GM12878 (cell line): Measurements from ENCODE around the gene PSMB7. TPM values are rescaled to one million over a fixed set of nuclear protein-coding genes. Genes with fewer than 3 reads are reported as not detected.

Experiments used
- ATAC-seq: fragments of 200-7000 bp; cut with Tn5 transposase; 3 replicates; pipeline ENCODE4 v1.9.1; 2020; ENCODE audit warnings: mild to moderate bottlenecking, moderate library complexity
- BruUV-seq: library from RNA; stranded (reverse); fragments of 400-500 nt; replicated peaks from 2 replicates; lab custom pipeline; 2021; lab: Mats Ljungman, UMichigan
- CTCF ChIA-PET: fragments of 300-600 bp; sonication (Branson Sonifier 250); formaldehyde crosslinking; extraction: SDS; loops from one replicate; lab custom pipeline; 2021; ENCODE audit warnings: inconsistent platforms; lab: Yijun Ruan, JAX
- POLR2A ChIA-PET: fragments of 350-600 bp; formaldehyde crosslinking; extraction: SDS; loops from one replicate; lab custom pipeline; 2021; ENCODE audit warnings: inconsistent platforms; lab: Charles Lee
- RAD21 ChIA-PET: fragments of 300-600 bp; sonication (Branson Sonifier 250); formaldehyde crosslinking; loops from one replicate; lab custom pipeline; 2023; ENCODE audit warnings: antibody characterized with exemption; ENCODE audit not compliant: unreplicated experiment; lab: Charles Lee
- SMC1A ChIA-PET: fragments of 300-600 bp; sonication (Branson Sonifier 250); formaldehyde crosslinking; loops from one replicate; lab custom pipeline; 2023; ENCODE audit not compliant: unreplicated experiment, uncharacterized antibody; lab: Charles Lee
- DNase-seq: peaks from one replicate; pipeline ENCODE4 v3.0.0-alpha.2; 2011; ENCODE audit warnings: low read depth, low spot score
- FAIRE-seq: peaks from 3 replicates; lab custom pipeline; 2011; peaks lifted over from hg19 to GRCh38; lab: Jason Lieb, UNC
- H2AFZ ChIP-seq: 2 replicates; pipeline ENCODE4 v1.6.0; 2011; ENCODE audit warnings: low read depth, low read length, control low read depth; ENCODE audit not compliant: control insufficient read depth
- H3K27ac ChIP-seq: 2 replicates; pipeline ENCODE4 v1.5.1; 2011; ENCODE audit warnings: control low read depth; ENCODE audit not compliant: control insufficient read depth, insufficient read depth
- H3K27me3 ChIP-seq, 2 experiments: replicated peaks in 1 of 2; 2 replicates each; pipeline versions ENCODE4 v1.6.0 to v1.6.1; 2011; ENCODE audit warnings: low read length in 1 of 2; ENCODE audit not compliant: control insufficient read depth in 2 of 2, insufficient read depth in 2 of 2
- H3K36me3 ChIP-seq, 2 experiments: 2 replicates each; pipeline ENCODE4 v1.5.1; 2011; ENCODE audit warnings: low read length in 1 of 2; ENCODE audit not compliant: control insufficient read depth in 2 of 2, insufficient read depth in 2 of 2
- H3K4me1 ChIP-seq: 2 replicates; pipeline ENCODE4 v1.6.1; 2011; ENCODE audit warnings: mild to moderate bottlenecking, low read length, moderate library complexity, mixed read lengths; ENCODE audit not compliant: control insufficient read depth, insufficient read depth
- H3K4me2 ChIP-seq: 2 replicates; pipeline ENCODE4 v1.6.0; 2011; ENCODE audit warnings: control low read depth; ENCODE audit not compliant: control insufficient read depth, insufficient read depth
- H3K4me3 ChIP-seq: fragments of 200-600 bp; sonication (generic); 2 replicates; pipeline ENCODE4 v1.5.1; 2016
- H3K79me2 ChIP-seq: 2 replicates; pipeline ENCODE4 v1.6.0; 2011; ENCODE audit warnings: low read length; ENCODE audit not compliant: control insufficient read depth, insufficient read depth
- H3K9ac ChIP-seq: 2 replicates; pipeline ENCODE4 v1.8.0; 2011; ENCODE audit warnings: low read length, control low read depth, mixed read lengths; ENCODE audit not compliant: control insufficient read depth, insufficient read depth
- H3K9me3 ChIP-seq: replicated peaks from 3 replicates; pipeline ENCODE4 v1.5.1; 2011; ENCODE audit warnings: mild to moderate bottlenecking, low read length; ENCODE audit not compliant: control insufficient read depth, insufficient read depth
- H4K20me1 ChIP-seq: 2 replicates; pipeline ENCODE4 v1.6.0; 2011; ENCODE audit not compliant: control insufficient read depth, insufficient read depth
- CTCF ChIP-seq, 3 experiments: IDR thresholded peaks in 2 of 3; conservative IDR thresholded peaks in 1 of 3; 2 replicates each; pipeline ENCODE4 v1.5.1; 2011; ENCODE audit warnings: low read depth in 3 of 3, low read length in 3 of 3, mild to moderate bottlenecking in 3 of 3, control low read depth in 2 of 3, moderate library complexity in 2 of 3, inconsistent platforms in 1 of 3, mixed read lengths in 1 of 3; ENCODE audit not compliant: control insufficient read depth in 2 of 3, insufficient read depth in 1 of 3; ENCODE audit errors: extremely low read depth in 1 of 3
- ETV6 ChIP-seq, 2 experiments: fragments of 450-650 bp in 1 of 2; IDR thresholded peaks in 1 of 2; conservative IDR thresholded peaks in 1 of 2; 2 replicates each; pipeline ENCODE4 v1.6.1; 2014; ENCODE audit warnings: antibody characterized with exemption in 1 of 2, borderline replicate concordance in 1 of 2, low read depth in 1 of 2, mild to moderate bottlenecking in 1 of 2, moderate library complexity in 1 of 2
- HCFC1 ChIP-seq: fragments of 150-350 bp; IDR thresholded peaks from 2 replicates; pipeline ENCODE4 v1.6.1; 2014; ENCODE audit warnings: low read length
- IRF3 ChIP-seq: fragments of 450-650 bp; IDR thresholded peaks from 2 replicates; pipeline ENCODE4 v1.6.1; 2014; ENCODE audit warnings: mild to moderate bottlenecking
- PML ChIP-seq: IDR thresholded peaks from 2 replicates; pipeline ENCODE4 v1.6.1; 2012; ENCODE audit warnings: low read length, inconsistent platforms
- SPI1 ChIP-seq: IDR thresholded peaks from 2 replicates; pipeline ENCODE4 v1.6.1; 2011; ENCODE audit warnings: low read depth, mild to moderate bottlenecking, low read length, moderate library complexity, borderline replicate concordance; ENCODE audit not compliant: insufficient read depth
- SUZ12 ChIP-seq: fragments of 200-600 bp; sonication (generic); IDR thresholded peaks from one replicate; pipeline ENCODE4 v1.6.1; 2018; ENCODE audit warnings: antibody characterized with exemption, mild to moderate bottlenecking; ENCODE audit not compliant: unreplicated experiment
- TCF12 ChIP-seq: IDR thresholded peaks from 2 replicates; pipeline ENCODE4 v1.6.1; 2011; ENCODE audit warnings: low read depth, mild to moderate bottlenecking, low read length
- USF1 ChIP-seq: IDR thresholded peaks from 2 replicates; pipeline ENCODE4 v1.6.1; 2011; ENCODE audit warnings: borderline replicate concordance, low read depth, mild to moderate bottlenecking, moderate library complexity, mixed read lengths, low read length; ENCODE audit not compliant: insufficient read depth; ENCODE audit errors: extremely low read length
- YY1 ChIP-seq: IDR thresholded peaks from 2 replicates; pipeline ENCODE4 v1.6.1; 2011; ENCODE audit warnings: low read depth, mild to moderate bottlenecking, low read length
- ZNF384 ChIP-seq: IDR thresholded peaks from 2 replicates; pipeline ENCODE4 v1.6.1; 2012; ENCODE audit warnings: low read depth, mild to moderate bottlenecking, low read length, improper control_type of control experiment, borderline replicate concordance
- WGBS: methylation state at CpG from one replicate; pipeline ENCODE4 v1.1.6; 2016; ENCODE audit warnings: low lambda C conversion rate; ENCODE audit not compliant: insufficient replicate concordance, insufficient coverage; ENCODE audit errors: missing lambda C conversion rate; 5-methylcytosine and 5-hydroxymethylcytosine counted together
- in situ Hi-C: fragments of 300-500 bp; cut with MboI; formaldehyde crosslinking; loops from 9 replicates; pipeline ENCODE4 v1.14.3; 2018; ENCODE audit warnings: mixed read lengths
- intact Hi-C: fragments of 100-400 bp; cut with micrococcal nuclease; formaldehyde crosslinking; loops from one replicate; pipeline ENCODE4 v1.14.2; 2022; ENCODE audit not compliant: unreplicated experiment
- polyA plus RNA-seq, 11 experiments: library from polyadenylated mRNA; depleted of rRNA in 4 of 11; unstranded in 6 of 11; stranded (reverse) in 5 of 11; fragments of >200 nt; fragmentation: Nextera tagmentation in 4 of 11; fragmentation: Illumina TruSeq in 1 of 11; extraction: Ambion mirVana in 4 of 11; extraction: Trizol in 1 of 11; gene quantifications; 1 replicate in 1 of 11; 2 replicates in 10 of 11; pipeline versions ENCODE4 v1.2.1 to v1.2.3, GENCODE V29; 2011 to 2016; ENCODE audit warnings: inconsistent platforms in 2 of 11, missing spikeins in 2 of 11, low read depth in 1 of 11
- total RNA-seq, 4 experiments: library from RNA; depleted of rRNA in 3 of 4; stranded (reverse); fragments of >200 nt in 3 of 4; fragmentation: Illumina TruSeq in 1 of 4; extraction: Trizol in 1 of 4; gene quantifications; 2 replicates each; pipeline versions ENCODE4 v1.2.1 to v1.2.3, GENCODE V29; 2013 to 2021

PSMB7 gene
- total and polyA plus RNA-seq, 10 of the 15 experiments (the other 5 are each of a cell fraction or from before 2014, with no cell fraction given): 174 to 564 (median 268) TPM

- peaks cover 5 to 9% of the 10 kb centered on the region in 2 experiments; a peak in 3 of 4 replicates for H3K27me3 ChIP-seq
- H3K9ac ChIP-seq: no peak overlapping the region
- no peak overlapping the region for H3K27ac ChIP-seq
- no peaks in the 10 kb centered on the region for H3K36me3 ChIP-seq
- H3K79me2 ChIP-seq: no peaks in the 10 kb centered on the region
- H3K9me3 ChIP-seq: no peaks in the 10 kb centered on the region
- H3K4me3 ChIP-seq: no peak overlapping the region
- in situ Hi-C loops: no loop called here
- intact Hi-C loops: no loop called here
- no peaks in the 10 kb centered on the region for H3K4me1 ChIP-seq
- SMC1A ChIA-PET: no interaction called here
- H2AFZ ChIP-seq: no peak overlapping the region
- BruUV-seq: no TSS peak
- 26% methylated on average over 19 of the region's 19 CpGs for WGBS
- RAD21 ChIA-PET: no interaction called here
- no peak for TF ChIP-seq PML
- peak; percentile 57 for TF ChIP-seq SUZ12
- POLR2A ChIA-PET: no interaction called here
- DNase-seq: no peak
- CTCF ChIA-PET: no interaction called here
- FAIRE-seq: no peak
- H4K20me1 ChIP-seq: no peaks in the 10 kb centered on the region
- no peak overlapping the region for H3K4me2 ChIP-seq
- no peak for ATAC-seq
Measured at GRCh38 chr9:124450931-124451661, 35.9 kb upstream of the PSMB7 start.

- ChIA-PET RAD21 (no interaction called here), POLR2A (no interaction called here), CTCF (interaction anchor here (0.7 kb wide), 1 partner anchor 44 kb away, joined by 4 read pairs; no protein-coding TSS in a partner anchor), SMC1A (no interaction called here)
- H2AFZ ChIP-seq: no peak within 1 kb of the TSS
- no peaks in the 10 kb centered on the region for H3K79me2 ChIP-seq
- no peak within 1 kb of the TSS for H3K9ac ChIP-seq
- DNase-seq (no peak), ATAC-seq (peak; percentile 50), FAIRE-seq (no peak)
- intact Hi-C loops: no loop called here
- 33% methylated on average over 41 of the region's 41 CpGs for WGBS
- H3K27me3 ChIP-seq: peaks cover 5 to 9% of the 10 kb centered on the region in 2 experiments; a peak in 3 of 4 replicates
- no peaks in the 10 kb centered on the region for H4K20me1 ChIP-seq
- peak within 1 kb of the TSS; percentile 13; the same call in 1 of the 2 replicates for H3K4me2 ChIP-seq
- H3K36me3 ChIP-seq: no peaks in the 10 kb centered on the region
- in situ Hi-C loops: no loop called here
- no peak within 1 kb of the TSS for H3K4me3 ChIP-seq
- no TSS peak for BruUV-seq
- no peaks in the 10 kb centered on the region for H3K4me1 ChIP-seq
- no peaks in the 10 kb centered on the region for H3K9me3 ChIP-seq
- H3K27ac ChIP-seq: no peak within 1 kb of the TSS
- TF ChIP-seq SPI1 (no peak), YY1 (no peak), HCFC1 (no peak), ZNF384 (no peak), IRF3 (no peak), USF1 (no peak), TCF12 (no peak), CTCF (IDR thresholded peaks at IDR 0.05 in 2 of 3, conservative IDR thresholded peaks at IDR 0.05 in 1 of 3; ENCODE audit: control insufficient read depth in 2 of 3, extremely low read depth in 1 of 3, insufficient read depth in 1 of 3, low read depth in 3 of 3, low read length in 3 of 3) (no peak), ETV6 (conservative IDR thresholded peaks at IDR 0.05 in 1 of 2, IDR thresholded peaks at IDR 0.05 in 1 of 2; ENCODE audit: borderline replicate concordance in 1 of 2, low read depth in 1 of 2) (no peak)
Measured at GRCh38 chr9:124450241-124450924, 35.1 kb upstream of the PSMB7 start, which contains the start of gene ADGRD2. Gene ADGRD2, plus strand, starts transcription at chr9:124450451. Its CDS starts 1,216 bp downstream, at chr9:124451667.
